Measurements from ENCODE around the gene ZNF841. TPM values are rescaled to one million over a fixed set of nuclear protein-coding genes. Genes with fewer than 3 reads are reported as not detected.

Gene ZNF841
- total and polyA plus RNA-seq, 9 of the 15 experiments (the other 6 are each of a cell fraction or from before 2014, with no cell fraction given) = 3.1 to 17.1 (median 11.0) TPM

GRCh38 chr19:52139252-52140031 lies 43.9 kb upstream of the ZNF841 start, which contains the start of gene ZNF616 (continued):
- no peak for TF ChIP-seq ATF4 (CRISPR knock-in tag; IDR thresholded peaks at IDR 0.05)
- TF ChIP-seq EHMT2 (IDR thresholded peaks at IDR 0.05) = no peak
- TF ChIP-seq ZNF431 (CRISPR knock-in tag; IDR thresholded peaks at IDR 0.05) = no peak
- TF ChIP-seq SMARCC2 (IDR thresholded peaks at IDR 0.05; ENCODE audit: low read depth) = no peak
- no peak for TF ChIP-seq CUX1 (CRISPR knock-in tag; IDR thresholded peaks at IDR 0.05)
- no peak for TF ChIP-seq STAT5B (CRISPR knock-in tag; IDR thresholded peaks at IDR 0.05)
- TF ChIP-seq BCLAF1 (IDR thresholded peaks at IDR 0.05; ENCODE audit: borderline replicate concordance in 1 of 2, control insufficient read depth in 1 of 2, low read depth in 2 of 2, low read length in 1 of 2) = 0 out of 4 replicates have a peak, but pooled peaks of 1 of the 2 experiments have one; percentile 72
- no peak for TF ChIP-seq GTF3C2 (IDR thresholded peaks at IDR 0.05; ENCODE audit: borderline replicate concordance, extremely low read depth, insufficient read length)
- no peak for TF ChIP-seq THAP7 (CRISPR knock-in tag; IDR thresholded peaks at IDR 0.05)
- TF ChIP-seq ZKSCAN8 (CRISPR knock-in tag; IDR thresholded peaks at IDR 0.05) = no peak
- no peak for TF ChIP-seq ZNF583 (CRISPR knock-in tag; IDR thresholded peaks at IDR 0.05)
